Measurements from ENCODE around the gene PLEKHJ1. TPM values are rescaled to one million over a fixed set of nuclear protein-coding genes. Genes with fewer than 3 reads are reported as not detected.
A peak's percentile ranks its signal among the peaks of the same experiment; 100 is the strongest.

The PLEKHJ1 gene
- total and polyA plus RNA-seq, 2 of the 13 experiments (the other 11 are each of a cell fraction or from before 2014, with no cell fraction given) = 70.5 to 130 TPM

GRCh38 chr19:2246801-2247361 lies 10.8 kb upstream of the PLEKHJ1 start:
- in situ Hi-C loops (cut with HindIII; ENCODE audit: extremely low pct_ligation_motif_present, low pct_unique_long_range_greater_than_20kb) = no loop called here
- DNase-seq (ENCODE audit: low spot score) = no peak
- H3K4me1 ChIP-seq (ENCODE audit: insufficient read depth, low read length) = peaks cover 24% of the 10 kb centered on the region
- no peak overlapping the region for H3K27ac ChIP-seq (ENCODE audit: extremely low read length, insufficient read depth, low read length)
- H3K36me3 ChIP-seq (replicated peaks in 1 of 2; ENCODE audit: control insufficient read depth in 1 of 2, insufficient read depth in 2 of 2, low read length in 2 of 2) = peaks cover 25 to 50% of the 10 kb centered on the region in 2 experiments; a peak in 4 of 5 replicates
- H4K20me1 ChIP-seq (ENCODE audit: insufficient read depth, low read length) = peaks cover 13% of the 10 kb centered on the region; the same call in 1 of the 2 replicates
- CTCF ChIA-PET (ENCODE audit: low intra/inter-chr PET ratio, low total read pairs) = no interaction called here
- WGBS (ENCODE audit: low lambda C conversion rate) = 40% methylated on average over 1 of the region's 26 CpGs
- no peak for TF ChIP-seq ZNF407 (CRISPR knock-in tag; IDR thresholded peaks at IDR 0.05; ENCODE audit: not compliant biosample characterization)
- peak; percentile 10; the same call in 1 of the 2 replicates for TF ChIP-seq ZNF687 (CRISPR knock-in tag; IDR thresholded peaks at IDR 0.05)
- TF ChIP-seq AGO2 (optimal IDR thresholded peaks at IDR 0.05; ENCODE audit: low read depth, low read length) = peak; percentile 14
- H3K4me2 ChIP-seq (ENCODE audit: low read depth, low read length) = no peak overlapping the region
- H3K79me2 ChIP-seq (ENCODE audit: insufficient read depth, low read length) = peaks cover 19% of the 10 kb centered on the region
- POLR2A ChIA-PET = interaction anchor here (1.0 kb wide), 1 partner anchor 16 kb away, joined by 3 read pairs; no protein-coding TSS in a partner anchor
- BruUV-seq (replicated peaks) = no TSS peak
- no peak overlapping the region for H2AFZ ChIP-seq (ENCODE audit: low read length)
- no peak overlapping the region for H3K4me3 ChIP-seq (replicated peaks in 1 of 3; ENCODE audit: insufficient read depth in 1 of 3, low read depth in 2 of 3, low read length in 3 of 3)
- no peak for FAIRE-seq
- H3K9me3 ChIP-seq (ENCODE audit: low read length) = no peaks in the 10 kb centered on the region
- no peak overlapping the region for H3K9ac ChIP-seq (ENCODE audit: insufficient read depth, low read depth, low read length)
- no peaks in the 10 kb centered on the region for H3K27me3 ChIP-seq (ENCODE audit: control insufficient read depth in 1 of 2, insufficient read depth in 2 of 2, low read length in 2 of 2)
- no peak for ATAC-seq
- intact Hi-C loops (cut with micrococcal nuclease; ENCODE audit: unreplicated experiment) = no loop called here
